HepG2 (cell line): ENCODE data around the gene RSPRY1. TPM values are rescaled to one million over a fixed set of nuclear protein-coding genes. Genes with fewer than 3 reads are reported as not detected.
A peak's percentile ranks its signal among the peaks of the same experiment; 100 is the strongest.

Source experiments
- ARID4A ChIP-seq: sonication (generic); formaldehyde crosslinking; IDR thresholded peaks from 2 replicates; pipeline ENCODE4 v1.5.0; 2020; ENCODE audit warnings: mild to moderate bottlenecking, missing genetic modification reagents, borderline replicate concordance
- FOXA1 ChIP-seq, 2 experiments: fragments of 450-650 bp in 1 of 2; sonication (generic) in 1 of 2; formaldehyde crosslinking in 1 of 2; IDR thresholded peaks; 2 replicates each; pipeline versions ENCODE4 v1.4.0 to v1.6.1; 2016 to 2020; ENCODE audit warnings: missing genetic modification reagents in 1 of 2
- FOXA3 ChIP-seq: IDR thresholded peaks from 2 replicates; pipeline ENCODE4 v1.6.1; 2016; ENCODE audit warnings: missing genetic modification reagents, missing compliant biosample characterization
- HDAC1 ChIP-seq: sonication (generic); formaldehyde crosslinking; IDR thresholded peaks from 2 replicates; pipeline ENCODE4 v1.5.1; 2020; ENCODE audit warnings: mild to moderate bottlenecking, missing genetic modification reagents
- HNF4A ChIP-seq: sonication (generic); formaldehyde crosslinking; IDR thresholded peaks from 2 replicates; pipeline ENCODE4 v1.4.0; 2020; ENCODE audit warnings: missing genetic modification reagents
- KDM6A ChIP-seq: IDR thresholded peaks from 2 replicates; pipeline ENCODE4 v1.6.1; 2016; ENCODE audit warnings: low read depth
- NONO ChIP-seq, 2 experiments: fragments of 450-650 bp in 1 of 2; sonication (generic) in 1 of 2; formaldehyde crosslinking in 1 of 2; IDR thresholded peaks in 1 of 2; conservative IDR thresholded peaks in 1 of 2; 2 replicates each; pipeline versions ENCODE4 v1.6.1 to v1.8.0; 2017 to 2022; ENCODE audit warnings: mild to moderate bottlenecking in 1 of 2, missing genetic modification reagents in 1 of 2, moderate library complexity in 1 of 2
- NR1H2 ChIP-seq: sonication (generic); formaldehyde crosslinking; IDR thresholded peaks from 2 replicates; pipeline ENCODE4 v1.8.1; 2022; ENCODE audit warnings: low read depth, missing genetic modification reagents, borderline replicate concordance
- RXRB ChIP-seq: IDR thresholded peaks from 2 replicates; pipeline ENCODE4 v1.6.1; 2016; ENCODE audit warnings: borderline replicate concordance, missing genetic modification reagents, missing compliant biosample characterization
- SALL1 ChIP-seq: sonication (generic); formaldehyde crosslinking; IDR thresholded peaks from 2 replicates; pipeline ENCODE4 v1.8.0; 2022; ENCODE audit warnings: mild to moderate bottlenecking, missing genetic modification reagents
- SOX6 ChIP-seq, 2 experiments: fragments of 450-650 bp in 1 of 2; sonication (generic) in 1 of 2; formaldehyde crosslinking in 1 of 2; IDR thresholded peaks; 2 replicates each; pipeline versions ENCODE4 v1.4.0 to v1.6.1; 2017 to 2020; ENCODE audit warnings: antibody characterized with exemption in 1 of 2, mild to moderate bottlenecking in 1 of 2, missing genetic modification reagents in 1 of 2
- YEATS2 ChIP-seq: sonication (generic); formaldehyde crosslinking; IDR thresholded peaks from 2 replicates; pipeline ENCODE4 v1.4.0; 2020; ENCODE audit warnings: missing genetic modification reagents, borderline replicate concordance
- ZBTB7B ChIP-seq: sonication (generic); formaldehyde crosslinking; IDR thresholded peaks from 2 replicates; pipeline ENCODE4 v1.4.0; 2020; ENCODE audit warnings: missing genetic modification reagents
- ZNF331 ChIP-seq: sonication (generic); formaldehyde crosslinking; IDR thresholded peaks from 2 replicates; pipeline ENCODE4 v1.4.0; 2020; ENCODE audit warnings: missing genetic modification reagents
- polyA plus RNA-seq, 8 experiments: library from polyadenylated mRNA; depleted of rRNA in 3 of 8; stranded (reverse) in 7 of 8; unstranded in 1 of 8; fragments of >200 nt; fragmentation: Illumina TruSeq in 4 of 8; extraction: Trizol in 4 of 8; gene quantifications; 2 replicates each; pipeline versions ENCODE4 v1.2.1 to v1.2.3, GENCODE V29; 2011 to 2016; ENCODE audit warnings: low read depth in 4 of 8, missing spikeins in 1 of 8, mixed read lengths in 1 of 8; ENCODE audit not compliant: insufficient read depth in 1 of 8
- total RNA-seq, 5 experiments: library from RNA; depleted of rRNA; stranded (reverse); fragments of >200 nt; fragmentation: Illumina TruSeq; extraction: Trizol; gene quantifications; 2 replicates each; pipeline ENCODE4 v1.2.3, GENCODE V29; 2016; ENCODE audit warnings: low read depth in 1 of 5
- TF ChIP-seq, protein P1 (sequence below): sonication (generic); formaldehyde crosslinking; IDR thresholded peaks from 2 replicates; pipeline ENCODE4 v1.4.0; 2020; ENCODE audit warnings: low read depth, missing genetic modification reagents
- TF ChIP-seq, protein P2 (sequence below): sonication (generic); formaldehyde crosslinking; IDR thresholded peaks from 2 replicates; pipeline ENCODE4 v1.4.0; 2020; ENCODE audit warnings: mild to moderate bottlenecking, missing genetic modification reagents, borderline replicate concordance

The RSPRY1 gene
- total and polyA plus RNA-seq, 2 of the 13 experiments (the other 11 are each of a cell fraction or from before 2014, with no cell fraction given): 53.4 to 61.0 TPM

DNA sequence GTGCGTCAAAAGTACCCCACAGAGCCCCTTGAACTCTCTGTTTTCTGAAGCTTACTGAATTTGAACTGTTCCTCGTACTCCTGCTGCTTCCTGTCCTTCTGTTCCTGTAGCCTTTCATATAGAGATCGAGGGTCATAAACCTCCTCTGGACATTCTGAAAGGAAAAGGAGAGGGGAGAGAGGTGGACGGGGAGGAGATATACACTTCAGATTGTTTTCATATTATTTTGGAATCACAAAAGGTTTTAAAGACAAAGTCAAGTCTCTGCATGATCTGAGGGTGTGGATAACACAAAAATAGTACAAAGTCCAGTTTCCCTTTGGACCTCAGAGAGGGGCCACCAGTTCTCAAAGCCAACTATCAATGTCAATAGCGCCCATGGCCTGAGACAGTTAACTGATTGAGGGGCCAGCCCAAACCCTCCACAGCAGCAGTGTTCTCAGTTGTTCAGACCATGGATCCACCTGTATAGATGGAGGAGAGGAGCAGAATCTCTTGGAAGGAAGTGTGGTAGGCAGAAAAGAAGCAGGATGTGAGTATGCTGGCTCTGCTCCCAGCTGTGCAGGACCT is 13.3 kb upstream of the RSPRY1 start (continued):
- TF ChIP-seq, protein P1, sequence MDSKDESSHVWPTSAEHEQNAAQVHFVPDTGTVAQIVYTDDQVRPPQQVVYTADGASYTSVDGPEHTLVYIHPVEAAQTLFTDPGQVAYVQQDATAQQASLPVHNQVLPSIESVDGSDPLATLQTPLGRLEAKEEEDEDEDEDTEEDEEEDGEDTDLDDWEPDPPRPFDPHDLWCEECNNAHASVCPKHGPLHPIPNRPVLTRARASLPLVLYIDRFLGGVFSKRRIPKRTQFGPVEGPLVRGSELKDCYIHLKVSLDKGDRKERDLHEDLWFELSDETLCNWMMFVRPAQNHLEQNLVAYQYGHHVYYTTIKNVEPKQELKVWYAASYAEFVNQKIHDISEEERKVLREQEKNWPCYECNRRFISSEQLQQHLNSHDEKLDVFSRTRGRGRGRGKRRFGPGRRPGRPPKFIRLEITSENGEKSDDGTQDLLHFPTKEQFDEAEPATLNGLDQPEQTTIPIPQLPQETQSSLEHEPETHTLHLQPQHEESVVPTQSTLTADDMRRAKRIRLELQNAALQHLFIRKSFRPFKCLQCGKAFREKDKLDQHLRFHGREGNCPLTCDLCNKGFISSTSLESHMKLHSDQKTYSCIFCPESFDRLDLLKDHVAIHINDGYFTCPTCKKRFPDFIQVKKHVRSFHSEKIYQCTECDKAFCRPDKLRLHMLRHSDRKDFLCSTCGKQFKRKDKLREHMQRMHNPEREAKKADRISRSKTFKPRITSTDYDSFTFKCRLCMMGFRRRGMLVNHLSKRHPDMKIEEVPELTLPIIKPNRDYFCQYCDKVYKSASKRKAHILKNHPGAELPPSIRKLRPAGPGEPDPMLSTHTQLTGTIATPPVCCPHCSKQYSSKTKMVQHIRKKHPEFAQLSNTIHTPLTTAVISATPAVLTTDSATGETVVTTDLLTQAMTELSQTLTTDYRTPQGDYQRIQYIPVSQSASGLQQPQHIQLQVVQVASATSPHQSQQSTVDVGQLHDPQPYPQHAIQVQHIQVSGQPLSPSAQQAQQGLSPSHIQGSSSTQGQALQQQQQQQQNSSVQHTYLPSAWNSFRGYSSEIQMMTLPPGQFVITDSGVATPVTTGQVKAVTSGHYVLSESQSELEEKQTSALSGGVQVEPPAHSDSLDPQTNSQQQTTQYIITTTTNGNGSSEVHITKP (CRISPR knock-in tag): no peak
- TF ChIP-seq FOXA3 (CRISPR knock-in tag) (peak; percentile 61), ZBTB7B (CRISPR knock-in tag) (no peak), RXRB (0 out of 2 replicates have a peak, but pooled peaks have one; percentile 12), SALL1 (CRISPR knock-in tag) (peak; percentile 58; the same call in 1 of the 2 replicates), NONO (IDR thresholded peaks at IDR 0.05) (no peak), NONO (CRISPR knock-in tag; conservative IDR thresholded peaks at IDR 0.05) (no peak), NR1H2 (CRISPR knock-in tag) (no peak), YEATS2 (CRISPR knock-in tag) (no peak), KDM6A (CRISPR knock-in tag) (0 out of 2 replicates have a peak, but pooled peaks have one; percentile 39), HDAC1 (CRISPR knock-in tag) (no peak), SOX6 (IDR thresholded peaks at IDR 0.05) (no peak), SOX6 (CRISPR knock-in tag; IDR thresholded peaks at IDR 0.05) (peak; percentile 52; the same call in 1 of the 2 replicates), ARID4A (CRISPR knock-in tag) (peak; percentile 30; the same call in 1 of the 2 replicates), HNF4A (CRISPR knock-in tag) (peak; percentile 85), FOXA1 (IDR thresholded peaks at IDR 0.05) (no peak), FOXA1 (CRISPR knock-in tag; IDR thresholded peaks at IDR 0.05) (peak; percentile 50), ZNF331 (CRISPR knock-in tag) (peak; percentile 31; the same call in 1 of the 2 replicates)
- TF ChIP-seq, protein P2, sequence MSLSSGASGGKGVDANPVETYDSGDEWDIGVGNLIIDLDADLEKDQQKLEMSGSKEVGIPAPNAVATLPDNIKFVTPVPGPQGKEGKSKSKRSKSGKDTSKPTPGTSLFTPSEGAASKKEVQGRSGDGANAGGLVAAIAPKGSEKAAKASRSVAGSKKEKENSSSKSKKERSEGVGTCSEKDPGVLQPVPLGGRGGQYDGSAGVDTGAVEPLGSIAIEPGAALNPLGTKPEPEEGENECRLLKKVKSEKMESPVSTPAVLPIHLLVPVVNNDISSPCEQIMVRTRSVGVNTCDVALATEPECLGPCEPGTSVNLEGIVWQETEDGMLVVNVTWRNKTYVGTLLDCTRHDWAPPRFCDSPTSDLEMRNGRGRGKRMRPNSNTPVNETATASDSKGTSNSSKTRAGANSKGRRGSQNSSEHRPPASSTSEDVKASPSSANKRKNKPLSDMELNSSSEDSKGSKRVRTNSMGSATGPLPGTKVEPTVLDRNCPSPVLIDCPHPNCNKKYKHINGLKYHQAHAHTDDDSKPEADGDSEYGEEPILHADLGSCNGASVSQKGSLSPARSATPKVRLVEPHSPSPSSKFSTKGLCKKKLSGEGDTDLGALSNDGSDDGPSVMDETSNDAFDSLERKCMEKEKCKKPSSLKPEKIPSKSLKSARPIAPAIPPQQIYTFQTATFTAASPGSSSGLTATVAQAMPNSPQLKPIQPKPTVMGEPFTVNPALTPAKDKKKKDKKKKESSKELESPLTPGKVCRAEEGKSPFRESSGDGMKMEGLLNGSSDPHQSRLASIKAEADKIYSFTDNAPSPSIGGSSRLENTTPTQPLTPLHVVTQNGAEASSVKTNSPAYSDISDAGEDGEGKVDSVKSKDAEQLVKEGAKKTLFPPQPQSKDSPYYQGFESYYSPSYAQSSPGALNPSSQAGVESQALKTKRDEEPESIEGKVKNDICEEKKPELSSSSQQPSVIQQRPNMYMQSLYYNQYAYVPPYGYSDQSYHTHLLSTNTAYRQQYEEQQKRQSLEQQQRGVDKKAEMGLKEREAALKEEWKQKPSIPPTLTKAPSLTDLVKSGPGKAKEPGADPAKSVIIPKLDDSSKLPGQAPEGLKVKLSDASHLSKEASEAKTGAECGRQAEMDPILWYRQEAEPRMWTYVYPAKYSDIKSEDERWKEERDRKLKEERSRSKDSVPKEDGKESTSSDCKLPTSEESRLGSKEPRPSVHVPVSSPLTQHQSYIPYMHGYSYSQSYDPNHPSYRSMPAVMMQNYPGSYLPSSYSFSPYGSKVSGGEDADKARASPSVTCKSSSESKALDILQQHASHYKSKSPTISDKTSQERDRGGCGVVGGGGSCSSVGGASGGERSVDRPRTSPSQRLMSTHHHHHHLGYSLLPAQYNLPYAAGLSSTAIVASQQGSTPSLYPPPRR: no peak
